Measurements from ENCODE around the gene NHS.
A peak's percentile ranks its signal among the peaks of the same experiment; 100 is the strongest.

NHS gene

DNA sequence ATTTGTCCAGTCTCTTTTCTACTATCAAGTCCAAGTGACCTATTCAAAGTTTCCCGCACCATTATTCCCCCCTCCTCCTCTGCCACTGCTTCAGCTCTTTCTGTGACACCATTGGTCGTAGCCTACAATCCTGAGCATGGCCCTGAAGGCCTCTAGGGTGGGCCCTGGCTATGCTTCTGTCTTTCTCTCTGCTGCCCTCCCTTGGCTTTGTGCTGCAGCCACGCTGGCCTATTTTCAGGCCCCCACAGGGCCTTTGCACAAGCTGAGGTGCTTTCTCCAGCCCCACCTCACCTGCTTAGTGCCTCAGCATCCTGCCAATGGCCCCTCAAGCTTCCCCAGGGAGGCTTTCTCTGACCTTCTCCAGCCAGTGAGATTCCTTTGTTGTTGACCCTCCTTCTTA, 156.5 kb downstream of the NHS start:
- Histone ChIP-seq H3K27ac (ENCODE audit: low read depth, low read length) (no peak overlapping the region), H3K27me3 (ENCODE audit: control insufficient read depth, low read length) (no peaks in the 10 kb centered on the region), H3F3A (ENCODE audit: control insufficient read depth, insufficient read depth) (no peaks in the 10 kb centered on the region), H3K36me3 (ENCODE audit: control insufficient read depth, low read length) (no peaks in the 10 kb centered on the region), H3K9me2 (replicated peaks; ENCODE audit: control insufficient read depth, low read length) (no peaks in the 10 kb centered on the region), H3K9me3 (ENCODE audit: control insufficient read depth, insufficient read depth, low read length) (no peaks in the 10 kb centered on the region), H3K79me2 (ENCODE audit: control insufficient read depth, low read length) (no peaks in the 10 kb centered on the region), H3K4me2 (ENCODE audit: low read length) (no peak overlapping the region), H3K4me3 (ENCODE audit: low read length) (no peak overlapping the region), H4K20me1 (ENCODE audit: control insufficient read depth, insufficient read depth, low read depth, low read length) (no peaks in the 10 kb centered on the region), H3K4me1 (ENCODE audit: control insufficient read depth, low read length) (no peaks in the 10 kb centered on the region)
- TF ChIP-seq EZH2phosphoT487 (IDR thresholded peaks at IDR 0.05; ENCODE audit: borderline replicate concordance, low read length), result no peak
- TF ChIP-seq, protein P1, sequence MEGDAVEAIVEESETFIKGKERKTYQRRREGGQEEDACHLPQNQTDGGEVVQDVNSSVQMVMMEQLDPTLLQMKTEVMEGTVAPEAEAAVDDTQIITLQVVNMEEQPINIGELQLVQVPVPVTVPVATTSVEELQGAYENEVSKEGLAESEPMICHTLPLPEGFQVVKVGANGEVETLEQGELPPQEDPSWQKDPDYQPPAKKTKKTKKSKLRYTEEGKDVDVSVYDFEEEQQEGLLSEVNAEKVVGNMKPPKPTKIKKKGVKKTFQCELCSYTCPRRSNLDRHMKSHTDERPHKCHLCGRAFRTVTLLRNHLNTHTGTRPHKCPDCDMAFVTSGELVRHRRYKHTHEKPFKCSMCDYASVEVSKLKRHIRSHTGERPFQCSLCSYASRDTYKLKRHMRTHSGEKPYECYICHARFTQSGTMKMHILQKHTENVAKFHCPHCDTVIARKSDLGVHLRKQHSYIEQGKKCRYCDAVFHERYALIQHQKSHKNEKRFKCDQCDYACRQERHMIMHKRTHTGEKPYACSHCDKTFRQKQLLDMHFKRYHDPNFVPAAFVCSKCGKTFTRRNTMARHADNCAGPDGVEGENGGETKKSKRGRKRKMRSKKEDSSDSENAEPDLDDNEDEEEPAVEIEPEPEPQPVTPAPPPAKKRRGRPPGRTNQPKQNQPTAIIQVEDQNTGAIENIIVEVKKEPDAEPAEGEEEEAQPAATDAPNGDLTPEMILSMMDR (IDR thresholded peaks at IDR 0.05; ENCODE audit: low read depth, low read length, poor library complexity, severe bottlenecking), result no peak

- no peaks in the 10 kb centered on the region for H3K79me2 ChIP-seq (ENCODE audit: control insufficient read depth, low read length)
- H3K4me2 ChIP-seq (ENCODE audit: low read length), result no peak overlapping the region
- no peak overlapping the region for H3K4me3 ChIP-seq (ENCODE audit: low read length)
- no peaks in the 10 kb centered on the region for H3K9me3 ChIP-seq (ENCODE audit: control insufficient read depth, insufficient read depth, low read length)
- no peaks in the 10 kb centered on the region for H3K36me3 ChIP-seq (ENCODE audit: control insufficient read depth, low read length)
- H4K20me1 ChIP-seq (ENCODE audit: control insufficient read depth, insufficient read depth, low read depth, low read length), result no peaks in the 10 kb centered on the region
- no peaks in the 10 kb centered on the region for H3K27me3 ChIP-seq (ENCODE audit: control insufficient read depth, low read length)
- H3K27ac ChIP-seq (ENCODE audit: low read depth, low read length), result no peak overlapping the region
- no peaks in the 10 kb centered on the region for H3K4me1 ChIP-seq (ENCODE audit: control insufficient read depth, low read length)
- H3F3A ChIP-seq (ENCODE audit: control insufficient read depth, insufficient read depth), result no peaks in the 10 kb centered on the region
- no peak for TF ChIP-seq EZH2phosphoT487 (IDR thresholded peaks at IDR 0.05; ENCODE audit: borderline replicate concordance, low read length)
- TF ChIP-seq, protein P1 (IDR thresholded peaks at IDR 0.05; ENCODE audit: low read depth, low read length, poor library complexity, severe bottlenecking), result peak; percentile 52
- no peaks in the 10 kb centered on the region for H3K9me2 ChIP-seq (replicated peaks; ENCODE audit: control insufficient read depth, low read length)
These were observed 160.2 kb downstream of the NHS start for GRCh38 chrX:17535229-17535628.

- no peaks in the 10 kb centered on the region for H3K9me2 ChIP-seq (replicated peaks; ENCODE audit: control insufficient read depth, low read length)
- H3K4me3 ChIP-seq (ENCODE audit: low read length), result no peak overlapping the region
- no peaks in the 10 kb centered on the region for H4K20me1 ChIP-seq (ENCODE audit: control insufficient read depth, insufficient read depth, low read depth, low read length)
- TF ChIP-seq EZH2phosphoT487 (IDR thresholded peaks at IDR 0.05; ENCODE audit: borderline replicate concordance, low read length), result no peak
- TF ChIP-seq, protein P1 (IDR thresholded peaks at IDR 0.05; ENCODE audit: low read depth, low read length, poor library complexity, severe bottlenecking), result no peak
- no peaks in the 10 kb centered on the region for H3K9me3 ChIP-seq (ENCODE audit: control insufficient read depth, insufficient read depth, low read length)
- H3K36me3 ChIP-seq (ENCODE audit: control insufficient read depth, low read length), result no peaks in the 10 kb centered on the region
- H3K27ac ChIP-seq (ENCODE audit: low read depth, low read length), result no peak overlapping the region
- no peaks in the 10 kb centered on the region for H3F3A ChIP-seq (ENCODE audit: control insufficient read depth, insufficient read depth)
- H3K79me2 ChIP-seq (ENCODE audit: control insufficient read depth, low read length), result no peaks in the 10 kb centered on the region
- H3K4me2 ChIP-seq (ENCODE audit: low read length), result no peak overlapping the region
- no peaks in the 10 kb centered on the region for H3K4me1 ChIP-seq (ENCODE audit: control insufficient read depth, low read length)
- no peaks in the 10 kb centered on the region for H3K27me3 ChIP-seq (ENCODE audit: control insufficient read depth, low read length)
These were observed 162.8 kb downstream of the NHS start for GRCh38 chrX:17537723-17538243.

Measured in DOHH2 (cell line).